RWPE2 (cell line): ENCODE data around the gene DIPK1C.
A peak's percentile ranks its signal among the peaks of the same experiment; 100 is the strongest.

Experiments used
- ATAC-seq: fragments of 200-7000 bp; cut with Tn5 transposase; 3 replicates; pipeline ENCODE4 v1.9.1; 2021; ENCODE audit warnings: low read depth
- DNase-seq: peaks from one replicate; pipeline ENCODE4 v3.0.0-alpha.2; 2020; ENCODE audit warnings: low spot score
- H3K27ac ChIP-seq: fragments of 450-650 bp; 2 replicates; pipeline ENCODE4 v1.5.1; 2017; ENCODE audit warnings: mild to moderate bottlenecking; ENCODE audit not compliant: poor library complexity, severe bottlenecking
- H3K27me3 ChIP-seq: fragments of 250-450 bp; sonication (Bioruptor Pico); 2 replicates; pipeline ENCODE4 v1.5.1; 2021; ENCODE audit warnings: mild to moderate bottlenecking, moderate library complexity; ENCODE audit not compliant: insufficient read depth, poor library complexity, severe bottlenecking
- H3K36me3 ChIP-seq: fragments of 250-450 bp; sonication (Bioruptor Pico); 2 replicates; pipeline ENCODE4 v1.5.1; 2020; ENCODE audit warnings: low read depth, mild to moderate bottlenecking, moderate library complexity
- H3K4me1 ChIP-seq: fragments of 250-450 bp; sonication (Bioruptor Pico); 2 replicates; pipeline ENCODE4 v1.5.1; 2021; ENCODE audit warnings: mild to moderate bottlenecking, moderate library complexity; ENCODE audit not compliant: insufficient read depth, poor library complexity, severe bottlenecking
- H3K4me3 ChIP-seq: fragments of 250-450 bp; sonication (Bioruptor Pico); 2 replicates; pipeline ENCODE4 v1.5.1; 2021; ENCODE audit warnings: mild to moderate bottlenecking, moderate library complexity; ENCODE audit not compliant: severe bottlenecking
- H3K9me3 ChIP-seq: fragments of 250-450 bp; sonication (Bioruptor Pico); 2 replicates; pipeline ENCODE4 v1.5.1; 2021; ENCODE audit warnings: mild to moderate bottlenecking, moderate library complexity; ENCODE audit not compliant: severe bottlenecking
- TF ChIP-seq, protein P1 (sequence below): fragments of 450-650 bp; IDR thresholded peaks from one replicate; pipeline ENCODE4 v1.5.1; 2017; ENCODE audit warnings: mild to moderate bottlenecking, moderate library complexity; ENCODE audit not compliant: poor library complexity, severe bottlenecking

Gene DIPK1C

DNA sequence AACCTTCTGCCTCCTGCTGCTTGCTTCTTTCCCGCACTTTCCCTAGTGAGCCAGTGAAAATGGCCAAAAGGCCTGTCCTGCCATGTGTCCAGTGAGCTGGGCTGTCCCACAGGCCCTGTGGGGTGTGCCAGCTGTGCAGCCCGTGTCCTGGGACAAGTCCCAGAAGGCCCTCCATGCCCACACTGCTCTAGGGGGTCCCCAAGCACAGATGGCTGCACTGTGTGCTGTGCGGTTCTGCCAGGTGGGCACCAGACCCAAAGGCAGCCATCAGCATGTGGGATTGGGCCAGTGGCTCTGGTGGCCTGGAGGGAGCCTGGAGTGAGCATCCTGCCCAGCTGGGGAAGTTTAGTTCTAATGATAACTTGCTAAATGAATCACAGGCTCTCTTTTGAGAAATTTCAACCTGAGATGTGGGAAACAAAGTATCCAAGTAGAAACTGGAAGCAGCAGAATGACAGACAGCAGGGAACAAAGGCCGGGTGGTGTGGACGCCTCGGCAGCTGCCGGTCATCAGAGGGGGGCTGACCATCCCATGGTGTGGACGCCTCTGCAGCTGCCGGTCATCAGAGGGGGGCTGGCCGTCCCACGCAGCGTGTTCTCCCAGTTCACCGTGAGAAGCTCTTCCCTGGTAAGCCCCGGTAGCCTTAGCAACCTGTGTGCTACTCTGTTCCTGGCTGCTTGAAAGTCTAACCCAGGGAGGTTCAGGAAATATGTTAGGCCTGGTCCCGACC is 29.2 kb upstream of the DIPK1C start:
- H3K27ac ChIP-seq: no peak overlapping the region
- no peaks in the 10 kb centered on the region for H3K36me3 ChIP-seq
- no peaks in the 10 kb centered on the region for H3K4me1 ChIP-seq
- TF ChIP-seq, protein P1, sequence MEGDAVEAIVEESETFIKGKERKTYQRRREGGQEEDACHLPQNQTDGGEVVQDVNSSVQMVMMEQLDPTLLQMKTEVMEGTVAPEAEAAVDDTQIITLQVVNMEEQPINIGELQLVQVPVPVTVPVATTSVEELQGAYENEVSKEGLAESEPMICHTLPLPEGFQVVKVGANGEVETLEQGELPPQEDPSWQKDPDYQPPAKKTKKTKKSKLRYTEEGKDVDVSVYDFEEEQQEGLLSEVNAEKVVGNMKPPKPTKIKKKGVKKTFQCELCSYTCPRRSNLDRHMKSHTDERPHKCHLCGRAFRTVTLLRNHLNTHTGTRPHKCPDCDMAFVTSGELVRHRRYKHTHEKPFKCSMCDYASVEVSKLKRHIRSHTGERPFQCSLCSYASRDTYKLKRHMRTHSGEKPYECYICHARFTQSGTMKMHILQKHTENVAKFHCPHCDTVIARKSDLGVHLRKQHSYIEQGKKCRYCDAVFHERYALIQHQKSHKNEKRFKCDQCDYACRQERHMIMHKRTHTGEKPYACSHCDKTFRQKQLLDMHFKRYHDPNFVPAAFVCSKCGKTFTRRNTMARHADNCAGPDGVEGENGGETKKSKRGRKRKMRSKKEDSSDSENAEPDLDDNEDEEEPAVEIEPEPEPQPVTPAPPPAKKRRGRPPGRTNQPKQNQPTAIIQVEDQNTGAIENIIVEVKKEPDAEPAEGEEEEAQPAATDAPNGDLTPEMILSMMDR: no peak
- no peaks in the 10 kb centered on the region for H3K9me3 ChIP-seq
- ATAC-seq: no peak
- no peak for DNase-seq
- no peaks in the 10 kb centered on the region for H3K27me3 ChIP-seq
- H3K4me3 ChIP-seq: no peak overlapping the region

DNA sequence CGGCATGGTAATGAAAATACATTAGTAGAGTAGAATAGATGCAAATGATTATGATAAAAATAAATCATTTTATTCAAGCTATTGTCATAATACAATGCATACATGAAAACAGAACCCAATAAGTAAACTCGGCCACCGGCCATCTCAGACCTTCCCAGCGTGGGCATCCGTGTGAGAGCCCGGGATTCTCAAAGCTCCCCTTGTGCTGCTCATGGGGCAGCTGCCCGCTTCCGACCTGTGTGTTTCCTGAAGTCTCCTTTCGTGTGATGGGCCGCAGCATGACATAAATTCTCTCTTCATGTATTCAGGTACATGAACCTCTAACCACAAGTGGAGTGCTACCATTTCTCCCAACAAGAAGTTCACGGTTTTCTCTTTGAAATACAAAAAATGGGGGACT is 25.6 kb upstream of the DIPK1C start:
- Histone ChIP-seq H3K27ac (no peak overlapping the region), H3K36me3 (no peaks in the 10 kb centered on the region), H3K9me3 (no peaks in the 10 kb centered on the region), H3K4me3 (no peak overlapping the region), H3K4me1 (no peaks in the 10 kb centered on the region), H3K27me3 (no peaks in the 10 kb centered on the region)
- ATAC-seq (no peak), DNase-seq (no peak)
- TF ChIP-seq, protein P1: no peak

DNA sequence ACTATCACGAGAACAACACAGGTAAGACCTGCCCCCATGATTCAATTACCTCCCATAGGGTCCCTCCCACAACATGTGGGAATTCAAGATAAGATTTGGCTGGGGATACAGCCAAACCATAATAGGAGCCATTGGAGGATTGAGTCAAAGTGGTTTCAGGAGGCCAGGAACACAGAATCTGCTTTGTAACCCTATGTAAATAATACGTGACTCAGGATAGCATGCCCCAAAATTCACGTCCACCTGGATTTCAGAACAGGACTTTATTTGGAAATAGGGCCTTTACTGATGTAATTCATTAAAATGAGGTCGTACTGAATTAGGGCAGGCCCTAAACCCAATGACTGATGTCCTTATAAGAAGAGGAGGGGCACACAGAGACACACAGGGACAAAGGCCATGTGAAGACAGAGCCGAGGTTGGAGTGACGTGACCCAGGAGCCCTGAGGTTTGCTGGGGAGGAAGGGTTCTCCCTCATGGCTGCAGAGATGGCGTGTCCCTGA is 23.1 kb upstream of the DIPK1C start:
- Histone ChIP-seq H3K4me1 (no peaks in the 10 kb centered on the region), H3K27ac (no peak overlapping the region), H3K27me3 (no peaks in the 10 kb centered on the region), H3K9me3 (no peaks in the 10 kb centered on the region), H3K4me3 (no peak overlapping the region), H3K36me3 (no peaks in the 10 kb centered on the region)
- ATAC-seq (0 out of 3 replicates have a peak, but pooled peaks have one; percentile 12), DNase-seq (no peak)
- TF ChIP-seq, protein P1: no peak

DNA sequence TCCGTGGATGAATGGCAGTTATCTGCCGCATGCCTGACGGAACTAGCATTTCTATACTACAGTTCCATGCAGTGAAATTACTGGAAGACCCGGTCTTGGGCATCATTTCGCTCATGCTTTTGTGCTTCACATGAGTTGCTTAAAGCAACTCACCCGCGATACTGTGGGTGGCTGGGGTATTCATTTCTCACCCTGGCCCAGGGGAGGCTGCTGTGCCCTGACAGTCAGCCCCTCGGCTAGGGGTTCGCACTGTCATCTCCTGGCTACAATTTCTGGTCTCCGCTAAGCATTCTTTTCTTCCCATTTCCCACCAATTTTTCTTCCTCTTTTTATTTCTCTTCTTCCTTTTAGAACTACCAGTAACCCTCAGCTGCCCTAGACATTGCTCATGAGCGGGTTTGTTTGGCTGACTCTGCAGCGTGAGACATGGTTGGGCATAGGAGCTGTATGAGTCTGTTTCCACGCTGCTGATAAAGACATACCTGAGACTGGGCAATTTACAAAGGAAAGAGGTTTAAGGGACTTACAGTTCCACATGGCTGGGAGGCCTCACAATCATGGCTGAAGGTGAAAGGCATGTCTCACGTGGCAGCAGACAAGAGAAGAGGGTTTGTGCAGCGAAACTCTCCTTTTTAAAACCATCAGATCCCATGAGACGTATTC is 22.5 kb upstream of the DIPK1C start:
- H3K4me1 ChIP-seq: no peaks in the 10 kb centered on the region
- no peaks in the 10 kb centered on the region for H3K27me3 ChIP-seq
- H3K27ac ChIP-seq: no peak overlapping the region
- TF ChIP-seq, protein P1: no peak
- no peaks in the 10 kb centered on the region for H3K36me3 ChIP-seq
- ATAC-seq (no peak), DNase-seq (no peak)
- no peak overlapping the region for H3K4me3 ChIP-seq
- no peaks in the 10 kb centered on the region for H3K9me3 ChIP-seq

DNA sequence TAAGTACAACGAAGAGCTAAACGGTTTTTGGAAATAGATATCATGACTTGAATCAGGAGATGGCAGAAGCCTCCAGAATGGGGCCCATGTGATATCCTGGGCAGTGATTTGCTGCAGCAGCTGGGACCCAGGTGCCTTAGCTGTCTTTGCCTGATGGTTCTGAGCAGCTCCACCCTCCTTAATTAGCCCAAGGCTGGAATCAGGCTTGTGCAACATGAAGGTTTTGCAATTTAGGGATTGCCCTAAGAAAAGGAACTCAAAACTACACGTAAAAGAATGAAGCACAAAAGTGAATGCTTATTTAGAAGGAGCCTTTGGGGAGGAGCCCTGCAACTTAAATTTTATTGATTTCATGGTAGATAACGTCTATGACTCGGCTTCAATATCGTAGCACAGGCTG is 21.8 kb upstream of the DIPK1C start:
- DNase-seq (no peak), ATAC-seq (no peak)
- TF ChIP-seq, protein P1: no peak
- H3K27me3 ChIP-seq: no peaks in the 10 kb centered on the region
- no peak overlapping the region for H3K27ac ChIP-seq
- H3K4me1 ChIP-seq: no peaks in the 10 kb centered on the region
- H3K9me3 ChIP-seq: no peaks in the 10 kb centered on the region
- H3K36me3 ChIP-seq: no peaks in the 10 kb centered on the region
- no peak overlapping the region for H3K4me3 ChIP-seq
